HepG2 (cell line): ENCODE measurements around the gene PPCDC. TPM values are rescaled to one million over a fixed set of nuclear protein-coding genes. Genes with fewer than 3 reads are reported as not detected.

ENCODE experiments used
- ATF4 ChIP-seq, 2 experiments: fragments of 450-650 bp in 1 of 2; sonication (generic) in 1 of 2; formaldehyde crosslinking; IDR thresholded peaks; 2 replicates each; pipeline versions ENCODE4 v1.5.0 to v1.8.0; 2020 to 2022; ENCODE audit warnings: mild to moderate bottlenecking in 1 of 2, missing genetic modification reagents in 1 of 2
- ATF5 ChIP-seq: sonication (generic); formaldehyde crosslinking; IDR thresholded peaks from 2 replicates; pipeline ENCODE4 v1.4.0; 2020; ENCODE audit warnings: mild to moderate bottlenecking, low read depth, missing genetic modification reagents
- CSRNP1 ChIP-seq: sonication (generic); formaldehyde crosslinking; IDR thresholded peaks from 2 replicates; pipeline ENCODE4 v1.8.1; 2023; ENCODE audit warnings: mild to moderate bottlenecking, missing genetic modification reagents
- HNRNPLL ChIP-seq: fragments of 200-400 bp; formaldehyde crosslinking; IDR thresholded peaks from 2 replicates; pipeline ENCODE4 v1.6.1; 2017; ENCODE audit warnings: mild to moderate bottlenecking, low read depth, low read length; ENCODE audit not compliant: poor library complexity, severe bottlenecking
- KDM5A ChIP-seq: fragments of 200-600 bp; sonication (generic); IDR thresholded peaks from 2 replicates; pipeline ENCODE4 v1.7.0; 2018; ENCODE audit warnings: antibody characterized with exemption, mild to moderate bottlenecking, low read length, borderline replicate concordance
- KLF9 ChIP-seq: IDR thresholded peaks from 2 replicates; pipeline ENCODE4 v1.6.1; 2016; ENCODE audit warnings: low read depth
- MYC ChIP-seq: sonication (generic); formaldehyde crosslinking; IDR thresholded peaks from 2 replicates; pipeline ENCODE4 v1.9.0; 2021; ENCODE audit warnings: missing genetic modification reagents, borderline replicate concordance
- NRL ChIP-seq: sonication (generic); formaldehyde crosslinking; IDR thresholded peaks from 2 replicates; pipeline ENCODE4 v1.5.0; 2020; ENCODE audit warnings: missing genetic modification reagents, mild to moderate bottlenecking, moderate library complexity, borderline replicate concordance
- ONECUT2 ChIP-seq: sonication (generic); formaldehyde crosslinking; IDR thresholded peaks from 2 replicates; pipeline ENCODE4 v1.4.0; 2020; ENCODE audit warnings: missing genetic modification reagents
- RAD51 ChIP-seq: fragments of 450-650 bp; IDR thresholded peaks from 2 replicates; pipeline ENCODE4 v1.6.1; 2016; ENCODE audit warnings: borderline replicate concordance
- TEAD3 ChIP-seq: optimal IDR thresholded peaks from 2 replicates; pipeline ENCODE3; 2016; ENCODE audit warnings: borderline replicate concordance
- ZBTB14 ChIP-seq: sonication (generic); formaldehyde crosslinking; IDR thresholded peaks from 2 replicates; pipeline ENCODE4 v1.4.0; 2020; ENCODE audit warnings: missing genetic modification reagents
- ZBTB20 ChIP-seq: sonication (generic); formaldehyde crosslinking; IDR thresholded peaks from 2 replicates; pipeline ENCODE4 v1.8.1; 2023; ENCODE audit warnings: missing genetic modification reagents, low read depth, mild to moderate bottlenecking, borderline replicate concordance
- ZBTB38 ChIP-seq: sonication (generic); formaldehyde crosslinking; IDR thresholded peaks from 2 replicates; pipeline ENCODE4 v1.5.1; 2020; ENCODE audit warnings: mild to moderate bottlenecking, missing genetic modification reagents
- ZKSCAN1 ChIP-seq: fragments of 150-350 bp; IDR thresholded peaks from 2 replicates; pipeline ENCODE4 v1.6.1; 2014; ENCODE audit warnings: low read length
- ZNF264 ChIP-seq: sonication (generic); formaldehyde crosslinking; IDR thresholded peaks from 2 replicates; pipeline ENCODE4 v1.4.0; 2020; ENCODE audit warnings: missing genetic modification reagents
- ZNF407 ChIP-seq: sonication (generic); formaldehyde crosslinking; IDR thresholded peaks from one replicate; pipeline ENCODE4 v1.5.1; 2020; ENCODE audit warnings: mild to moderate bottlenecking, missing genetic modification reagents; ENCODE audit errors: not compliant biosample characterization
- ZNF75D ChIP-seq: sonication (generic); formaldehyde crosslinking; IDR thresholded peaks from 2 replicates; pipeline ENCODE4 v1.8.1; 2023; ENCODE audit warnings: missing genetic modification reagents, mild to moderate bottlenecking, borderline replicate concordance
- polyA plus RNA-seq, 8 experiments: library from polyadenylated mRNA; depleted of rRNA in 3 of 8; stranded (reverse) in 7 of 8; unstranded in 1 of 8; fragments of >200 nt; fragmentation: Illumina TruSeq in 4 of 8; extraction: Trizol in 4 of 8; gene quantifications; 2 replicates each; pipeline versions ENCODE4 v1.2.1 to v1.2.3, GENCODE V29; 2011 to 2016; ENCODE audit warnings: low read depth in 4 of 8, missing spikeins in 1 of 8, mixed read lengths in 1 of 8; ENCODE audit not compliant: insufficient read depth in 1 of 8
- total RNA-seq, 5 experiments: library from RNA; depleted of rRNA; stranded (reverse); fragments of >200 nt; fragmentation: Illumina TruSeq; extraction: Trizol; gene quantifications; 2 replicates each; pipeline ENCODE4 v1.2.3, GENCODE V29; 2016; ENCODE audit warnings: low read depth in 1 of 5

PPCDC gene
- total and polyA plus RNA-seq, 2 of the 13 experiments (the other 11 are each of a cell fraction or from before 2014, with no cell fraction given), result 12.3 to 12.8 TPM

- TF ChIP-seq CSRNP1 (no peak), ZKSCAN1 (no peak), MYC (CRISPR knock-in tag) (peak; percentile 22; the same call in 1 of the 2 replicates), ZNF75D (CRISPR knock-in tag) (no peak), ZNF407 (CRISPR knock-in tag) (no peak), KLF9 (no peak), ZBTB20 (CRISPR knock-in tag) (no peak), ATF5 (no peak), KDM5A (no peak), HNRNPLL (no peak), ATF4 (CRISPR knock-in tag; IDR thresholded peaks at IDR 0.05) (0 out of 4 replicates have a peak, but pooled peaks of 1 of the 2 experiments have one; percentile 26), TEAD3 (peak; percentile 61), ZBTB14 (CRISPR knock-in tag) (no peak), RAD51 (no peak), ONECUT2 (no peak), ZBTB38 (no peak), NRL (CRISPR knock-in tag) (no peak), ZNF264 (peak; percentile 43; the same call in 1 of the 2 replicates)
Measured at GRCh38 chr15:75065467-75065850, 42.1 kb downstream of the PPCDC start (continued).
